Measurements from ENCODE around the gene DOCK10.
A peak's percentile ranks its signal among the peaks of the same experiment; 100 is the strongest.

Gene DOCK10

GRCh38 chr2:225008179-225008856 lies 34.0 kb downstream of the DOCK10 start:
- H3K4me3 ChIP-seq (ENCODE audit: low read depth, low read length), result no peak overlapping the region
- TF ChIP-seq CTCF (IDR thresholded peaks at IDR 0.05; ENCODE audit: control insufficient read depth, extremely low read depth, insufficient read depth), result no peak
- no peak for DNase-seq (ENCODE audit: low read depth)

GRCh38 chr2:225006730-225007129 lies 35.5 kb downstream of the DOCK10 start:
- no peak for TF ChIP-seq CTCF (IDR thresholded peaks at IDR 0.05; ENCODE audit: control insufficient read depth, extremely low read depth, insufficient read depth)
- no peak overlapping the region for H3K4me3 ChIP-seq (ENCODE audit: low read depth, low read length)
- DNase-seq (ENCODE audit: low read depth), result no peak

- TF ChIP-seq CTCF (IDR thresholded peaks at IDR 0.05; ENCODE audit: control insufficient read depth, extremely low read depth, insufficient read depth), result no peak
- DNase-seq (ENCODE audit: low read depth), result no peak
- H3K4me3 ChIP-seq (ENCODE audit: low read depth, low read length), result no peak overlapping the region
These were observed 37.7 kb downstream of the DOCK10 start for GRCh38 chr2:225004597-225004996.

- peak; percentile 22; the same call in 1 of the 2 replicates for TF ChIP-seq CTCF (IDR thresholded peaks at IDR 0.05; ENCODE audit: control insufficient read depth, extremely low read depth, insufficient read depth)
- no peak for DNase-seq (ENCODE audit: low read depth)
- H3K4me3 ChIP-seq (ENCODE audit: low read depth, low read length), result no peak overlapping the region
These were observed 39.6 kb downstream of the DOCK10 start for GRCh38 chr2:225002656-225003045.

GRCh38 chr2:225002039-225002655 lies 40.1 kb downstream of the DOCK10 start:
- no peak overlapping the region for H3K4me3 ChIP-seq (ENCODE audit: low read depth, low read length)
- peak; percentile 80 for TF ChIP-seq CTCF (IDR thresholded peaks at IDR 0.05; ENCODE audit: control insufficient read depth, extremely low read depth, insufficient read depth)
- DNase-seq (ENCODE audit: low read depth), result peak; percentile 45

GRCh38 chr2:224999754-225000153 lies 42.5 kb downstream of the DOCK10 start:
- TF ChIP-seq CTCF (IDR thresholded peaks at IDR 0.05; ENCODE audit: control insufficient read depth, extremely low read depth, insufficient read depth), result no peak
- no peak overlapping the region for H3K4me3 ChIP-seq (ENCODE audit: low read depth, low read length)
- DNase-seq (ENCODE audit: low read depth), result no peak

- DNase-seq (ENCODE audit: low read depth), result no peak
These were observed 42.9 kb downstream of the DOCK10 start for GRCh38 chr2:224999321-224999720.

More at GRCh38 chr2:224999321-224999720, 42.9 kb downstream of the DOCK10 start:
- no peak overlapping the region for H3K4me3 ChIP-seq (ENCODE audit: low read depth, low read length)
- no peak for TF ChIP-seq CTCF (IDR thresholded peaks at IDR 0.05; ENCODE audit: control insufficient read depth, extremely low read depth, insufficient read depth)
